Ovary (tissue), 9 donors: ENCODE measurements around the gene ZNF813. TPM values are rescaled to one million over a fixed set of nuclear protein-coding genes. Genes with fewer than 3 reads are reported as not detected.

ENCODE experiments used
- DNase-seq, 5 donors: peaks; one replicate each; pipeline ENCODE4 v3.0.0-alpha.2; 2019 to 2020
- H3K27ac ChIP-seq, 2 donors: fragments of 200-600 bp; one replicate each; pipeline versions ENCODE4 v1.5.1 to v1.8.0; 2019 to 2022
- H3K27me3 ChIP-seq: fragments of 200-600 bp; one replicate; pipeline ENCODE4 v1.8.0; 2022
- H3K36me3 ChIP-seq: fragments of 200-600 bp; sonication (generic); one replicate; pipeline ENCODE4 v1.5.1; 2019
- H3K4me1 ChIP-seq: one replicate; pipeline ENCODE4 v1.8.1; 2013; ENCODE audit warnings: mild to moderate bottlenecking, moderate library complexity; ENCODE audit not compliant: insufficient read depth
- H3K4me3 ChIP-seq: fragments of 200-600 bp; sonication (generic); one replicate; pipeline ENCODE4 v1.5.1; 2017
- H3K9me3 ChIP-seq, 2 donors: fragments of 200-600 bp in 1 of 2; sonication (generic) in 1 of 2; one replicate each; pipeline versions ENCODE4 v1.5.1 to v1.8.1; 2013 to 2019; ENCODE audit warnings: mild to moderate bottlenecking in 1 of 2, moderate library complexity in 1 of 2
- EP300 ChIP-seq: sonication (generic); formaldehyde crosslinking; IDR thresholded peaks from one replicate; pipeline ENCODE4 v1.6.1; 2017; ENCODE audit warnings: antibody characterized with exemption
- POLR2A ChIP-seq: fragments of 450-650 bp; IDR thresholded peaks from one replicate; pipeline ENCODE4 v1.6.1; 2017; ENCODE audit warnings: antibody characterized with exemption, mild to moderate bottlenecking, moderate library complexity
- WGBS, 3 donors: extraction: QIAGEN DNeasy Blood & Tissue Kit in 1 of 3; methylation state at CpG; one replicate each; pipeline versions ENCODE4 v1.1.5 to v1.1.7; 2013 to 2017; 5-methylcytosine and 5-hydroxymethylcytosine counted together
- intact Hi-C, 4 donors: fragments of 100-400 bp; cut with DNase I; formaldehyde crosslinking; loops; one replicate each; pipeline versions ENCODE4 v1.11.0 to v1.15.1; 2022 to 2023
- polyA plus RNA-seq, 2 donors: library from polyadenylated mRNA; stranded (reverse); fragments of 200-250 nt in 1 of 2; fragments of 350-450 nt in 1 of 2; fragmentation: Illumina TruSeq in 1 of 2; extraction: RNeasy Lipid Tissue Mini Kit (QIAGEN cat#74804) in 1 of 2; gene quantifications; one replicate each; pipeline ENCODE4 v1.2.3, GENCODE V29; 2013 to 2014
- total RNA-seq, 7 donors: library from RNA; depleted of rRNA in 2 of 7; stranded (reverse); fragments of >200 nt in 2 of 7; fragmentation: NEBNext Ultra II Directional in 3 of 7; extraction: Animal tissue kit (Norgen Biotek cat#: 25700) in 3 of 7; gene quantifications; one replicate each; pipeline versions ENCODE4 v1.1.0 to v1.2.4, GENCODE V29; 2016 to 2023
- TF ChIP-seq, protein P1 (sequence below), 3 donors: fragments of 450-650 bp in 2 of 3; fragments of 200-600 bp in 1 of 3; IDR thresholded peaks; one replicate each; pipeline versions ENCODE4 v1.5.1 to v1.8.0; 2016 to 2022; ENCODE audit warnings: antibody characterized with exemption in 3 of 3, mild to moderate bottlenecking in 1 of 3
- donor health status: DM: no; HTN: no; CAD: no; lungs with moderate emphysema.
- donor health status: DM: no; HTN: no; CAD: no.
- donor health status: Bipolar disorder and iron deficiency.
- donor health status: DM: yes; HTN: yes; CAD: no.
- donor health status: DM: no; HTN: no; CAD: no.
- donor health status: DM: yes; HTN: yes; CAD: no.

ZNF813 gene
- total and polyA plus RNA-seq, 9 donors, result 1.9 to 6.0 (median 3.1) TPM

DNA sequence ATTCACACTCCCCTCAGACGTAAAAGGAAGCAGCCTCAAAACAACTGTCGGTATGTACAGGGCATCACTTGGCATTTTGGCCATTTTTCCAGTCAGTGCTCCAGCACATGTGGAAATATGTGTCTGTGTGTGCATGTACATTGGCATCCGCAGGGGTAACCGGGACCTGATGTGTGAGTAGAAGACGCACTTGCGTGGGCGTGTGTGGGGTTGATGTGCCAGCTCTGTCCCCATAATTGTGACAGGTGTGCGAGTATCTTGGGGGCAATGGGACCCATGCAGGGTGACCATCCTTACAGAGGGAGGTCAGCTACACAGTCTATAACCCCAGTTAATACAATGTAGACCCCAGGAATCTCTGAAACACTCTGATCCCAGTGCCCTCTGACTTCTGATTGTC lies 63.1 kb downstream of the ZNF813 start:
- Histone ChIP-seq H3K9me3 (no peaks in the 10 kb centered on the region), H3K36me3 (no peaks in the 10 kb centered on the region), H3K4me1 (no peaks in the 10 kb centered on the region), H3K27ac (no peak overlapping the region), H3K4me3 (no peak overlapping the region), H3K27me3 (no peaks in the 10 kb centered on the region)
- DNase-seq, result no peak
- 93 to 95% (median 94%) methylated on average over 8 of the region's 8 CpGs for WGBS, 3 donors
- TF ChIP-seq POLR2A (no peak), EP300 (no peak)
- TF ChIP-seq, protein P1, sequence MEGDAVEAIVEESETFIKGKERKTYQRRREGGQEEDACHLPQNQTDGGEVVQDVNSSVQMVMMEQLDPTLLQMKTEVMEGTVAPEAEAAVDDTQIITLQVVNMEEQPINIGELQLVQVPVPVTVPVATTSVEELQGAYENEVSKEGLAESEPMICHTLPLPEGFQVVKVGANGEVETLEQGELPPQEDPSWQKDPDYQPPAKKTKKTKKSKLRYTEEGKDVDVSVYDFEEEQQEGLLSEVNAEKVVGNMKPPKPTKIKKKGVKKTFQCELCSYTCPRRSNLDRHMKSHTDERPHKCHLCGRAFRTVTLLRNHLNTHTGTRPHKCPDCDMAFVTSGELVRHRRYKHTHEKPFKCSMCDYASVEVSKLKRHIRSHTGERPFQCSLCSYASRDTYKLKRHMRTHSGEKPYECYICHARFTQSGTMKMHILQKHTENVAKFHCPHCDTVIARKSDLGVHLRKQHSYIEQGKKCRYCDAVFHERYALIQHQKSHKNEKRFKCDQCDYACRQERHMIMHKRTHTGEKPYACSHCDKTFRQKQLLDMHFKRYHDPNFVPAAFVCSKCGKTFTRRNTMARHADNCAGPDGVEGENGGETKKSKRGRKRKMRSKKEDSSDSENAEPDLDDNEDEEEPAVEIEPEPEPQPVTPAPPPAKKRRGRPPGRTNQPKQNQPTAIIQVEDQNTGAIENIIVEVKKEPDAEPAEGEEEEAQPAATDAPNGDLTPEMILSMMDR (IDR thresholded peaks at IDR 0.05), result no peak
- intact Hi-C loops, result no loop called here

DNA sequence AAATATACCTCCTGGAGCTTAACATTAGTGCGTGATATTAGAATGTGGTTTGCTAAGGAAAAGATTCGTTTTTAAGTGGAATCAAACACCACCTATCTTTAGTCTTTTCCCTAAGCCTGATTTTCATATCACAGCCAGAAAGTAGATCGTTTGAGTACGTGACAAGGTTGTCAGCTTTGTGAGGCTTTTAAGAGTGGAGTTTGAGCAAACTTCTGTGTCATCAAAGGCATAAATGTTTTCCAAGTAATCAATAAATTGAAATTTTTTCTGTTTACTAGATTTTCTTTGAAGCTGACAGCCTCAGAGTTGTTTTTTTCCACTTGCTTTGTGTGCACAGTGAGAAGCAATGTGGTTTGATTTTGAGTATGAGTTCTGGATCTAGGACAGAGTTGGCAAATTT lies 63.9 kb downstream of the ZNF813 start:
- Histone ChIP-seq H3K4me1 (no peaks in the 10 kb centered on the region), H3K27ac (no peak overlapping the region), H3K4me3 (no peak overlapping the region), H3K36me3 (no peaks in the 10 kb centered on the region), H3K27me3 (no peaks in the 10 kb centered on the region), H3K9me3 (no peaks in the 10 kb centered on the region)
- intact Hi-C loops, result no loop called here
- TF ChIP-seq, protein P1 (IDR thresholded peaks at IDR 0.05), result no peak
- TF ChIP-seq EP300 (no peak), POLR2A (no peak)
- WGBS, 3 donors, result 86 to 89% (median 87%) methylated on average over 4 of the region's 4 CpGs
- no peak for DNase-seq

DNA sequence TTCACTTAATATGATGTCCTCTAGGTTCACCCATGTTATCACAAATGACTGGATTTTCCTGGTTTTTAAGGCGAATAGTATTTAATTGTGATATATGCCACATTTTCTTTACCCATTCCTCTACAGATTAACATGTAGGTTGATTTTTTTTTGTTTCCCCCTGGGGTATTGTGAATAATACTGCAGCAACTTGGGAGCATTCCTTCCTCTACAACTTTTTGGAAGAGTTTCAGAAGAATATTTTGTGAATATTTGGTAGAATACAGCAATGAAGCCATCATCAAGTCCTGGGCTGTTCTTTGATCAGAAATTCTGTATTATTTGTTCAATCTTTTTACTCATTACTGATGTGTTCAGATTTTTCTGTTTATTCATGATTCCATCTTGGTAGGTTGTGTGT lies 64.8 kb downstream of the ZNF813 start:
- Histone ChIP-seq H3K36me3 (no peaks in the 10 kb centered on the region), H3K27ac (no peak overlapping the region), H3K9me3 (no peaks in the 10 kb centered on the region), H3K27me3 (no peaks in the 10 kb centered on the region), H3K4me3 (no peak overlapping the region), H3K4me1 (no peaks in the 10 kb centered on the region)
- no peak for TF ChIP-seq POLR2A
- TF ChIP-seq, protein P1 (IDR thresholded peaks at IDR 0.05), result no peak
- TF ChIP-seq EP300, result no peak
- WGBS, 3 donors, result 92 to 97% (median 95%) methylated on average over 1 of the region's 1 CpG
- intact Hi-C loops, result no loop called here
- no peak for DNase-seq

DNA sequence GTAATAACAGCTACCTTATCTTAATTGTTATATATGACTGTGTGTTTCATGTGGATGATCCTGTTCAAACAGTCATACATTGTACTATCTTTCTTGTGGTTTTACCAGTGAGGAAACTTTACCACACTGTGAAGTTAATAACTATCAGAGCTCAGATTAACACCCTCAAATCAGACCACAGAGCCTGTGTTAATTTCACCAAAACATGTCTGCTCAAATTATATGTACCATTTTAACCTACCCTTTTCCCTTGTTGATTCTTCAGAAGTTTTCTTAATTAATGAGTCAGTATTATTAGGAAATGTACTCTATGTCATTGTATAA lies 68.7 kb downstream of the ZNF813 start:
- no peaks in the 10 kb centered on the region for H3K36me3 ChIP-seq

More for the DNA sequence above, 68.7 kb downstream of the ZNF813 start:
- intact Hi-C loops, result no loop called here
- TF ChIP-seq EP300 (no peak), POLR2A (no peak)
- TF ChIP-seq, protein P1 (IDR thresholded peaks at IDR 0.05), result no peak
- H3K27me3 ChIP-seq, result no peaks in the 10 kb centered on the region
- no peak overlapping the region for H3K27ac ChIP-seq
- no peaks in the 10 kb centered on the region for H3K9me3 ChIP-seq
- no peak for DNase-seq
- H3K4me3 ChIP-seq, result no peak overlapping the region
- peaks cover 2% of the 10 kb centered on the region for H3K4me1 ChIP-seq
